ENCODE data around the gene ST8SIA1. TPM values are rescaled to one million over a fixed set of nuclear protein-coding genes. Genes with fewer than 3 reads are reported as not detected.

ST8SIA1 gene
- total RNA-seq, 1 experiment from 2014 or later, result not detected

DNA sequence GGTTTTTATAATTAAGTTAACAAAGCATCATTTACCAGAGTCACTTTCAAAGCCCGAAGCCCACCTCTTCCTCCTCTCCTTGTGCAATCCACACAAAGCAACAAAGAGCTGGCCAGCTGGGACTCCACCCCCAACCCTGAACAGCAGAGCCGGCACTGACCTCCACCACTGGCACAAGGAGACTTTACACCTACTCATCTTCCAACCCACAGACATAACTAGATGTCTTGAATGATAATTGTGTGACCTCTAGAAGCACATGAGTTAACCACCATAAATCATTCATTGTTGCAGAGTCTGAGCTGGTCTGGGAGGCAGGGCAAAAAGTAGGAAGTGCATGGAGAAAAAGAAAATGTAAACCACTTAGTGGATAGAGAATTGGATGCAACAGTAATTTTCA lies 72.2 kb downstream of the ST8SIA1 start:
- CTCF ChIA-PET, result no interaction called here
- Histone ChIP-seq H2AFZ (ENCODE audit: low read depth, low read length, poor library complexity, severe bottlenecking) (no peak overlapping the region), H3K79me2 (ENCODE audit: insufficient read depth, low read length) (no peaks in the 10 kb centered on the region), H3K36me3 (ENCODE audit: control insufficient read depth in 1 of 2, insufficient read depth in 2 of 2, low read length in 2 of 2) (no peaks in the 10 kb centered on the region), H3K9ac (ENCODE audit: low read length) (no peak overlapping the region), H3K27me3 (ENCODE audit: insufficient read depth, low read length) (no peaks in the 10 kb centered on the region), H3K27ac (ENCODE audit: low read depth, low read length) (no peak overlapping the region), H3K4me2 (ENCODE audit: low read length) (no peak overlapping the region), H3K4me3 (replicated peaks in 1 of 2; ENCODE audit: low read depth in 1 of 2, low read length in 2 of 2) (no peak overlapping the region), H4K20me1 (ENCODE audit: insufficient read depth) (no peaks in the 10 kb centered on the region), H3K9me3 (ENCODE audit: control insufficient read depth in 1 of 2, insufficient read depth in 1 of 2, low read depth in 1 of 2, low read length in 2 of 2) (no peaks in the 10 kb centered on the region), H3K9me2 (ENCODE audit: insufficient read depth) (no peaks in the 10 kb centered on the region), H3K4me1 (ENCODE audit: control insufficient read depth in 1 of 2, insufficient read depth in 2 of 2, low read length in 2 of 2) (no peaks in the 10 kb centered on the region)
- TF ChIP-seq CTCF (IDR thresholded peaks at IDR 0.05 in 2 of 3, conservative IDR thresholded peaks at IDR 0.05 in 1 of 3; ENCODE audit: borderline replicate concordance in 1 of 3, insufficient read depth in 1 of 3, low read depth in 2 of 3, low read length in 2 of 3), result no peak
- TF ChIP-seq, protein P1, sequence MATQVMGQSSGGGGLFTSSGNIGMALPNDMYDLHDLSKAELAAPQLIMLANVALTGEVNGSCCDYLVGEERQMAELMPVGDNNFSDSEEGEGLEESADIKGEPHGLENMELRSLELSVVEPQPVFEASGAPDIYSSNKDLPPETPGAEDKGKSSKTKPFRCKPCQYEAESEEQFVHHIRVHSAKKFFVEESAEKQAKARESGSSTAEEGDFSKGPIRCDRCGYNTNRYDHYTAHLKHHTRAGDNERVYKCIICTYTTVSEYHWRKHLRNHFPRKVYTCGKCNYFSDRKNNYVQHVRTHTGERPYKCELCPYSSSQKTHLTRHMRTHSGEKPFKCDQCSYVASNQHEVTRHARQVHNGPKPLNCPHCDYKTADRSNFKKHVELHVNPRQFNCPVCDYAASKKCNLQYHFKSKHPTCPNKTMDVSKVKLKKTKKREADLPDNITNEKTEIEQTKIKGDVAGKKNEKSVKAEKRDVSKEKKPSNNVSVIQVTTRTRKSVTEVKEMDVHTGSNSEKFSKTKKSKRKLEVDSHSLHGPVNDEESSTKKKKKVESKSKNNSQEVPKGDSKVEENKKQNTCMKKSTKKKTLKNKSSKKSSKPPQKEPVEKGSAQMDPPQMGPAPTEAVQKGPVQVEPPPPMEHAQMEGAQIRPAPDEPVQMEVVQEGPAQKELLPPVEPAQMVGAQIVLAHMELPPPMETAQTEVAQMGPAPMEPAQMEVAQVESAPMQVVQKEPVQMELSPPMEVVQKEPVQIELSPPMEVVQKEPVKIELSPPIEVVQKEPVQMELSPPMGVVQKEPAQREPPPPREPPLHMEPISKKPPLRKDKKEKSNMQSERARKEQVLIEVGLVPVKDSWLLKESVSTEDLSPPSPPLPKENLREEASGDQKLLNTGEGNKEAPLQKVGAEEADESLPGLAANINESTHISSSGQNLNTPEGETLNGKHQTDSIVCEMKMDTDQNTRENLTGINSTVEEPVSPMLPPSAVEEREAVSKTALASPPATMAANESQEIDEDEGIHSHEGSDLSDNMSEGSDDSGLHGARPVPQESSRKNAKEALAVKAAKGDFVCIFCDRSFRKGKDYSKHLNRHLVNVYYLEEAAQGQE (IDR thresholded peaks at IDR 0.05; ENCODE audit: low read depth), result no peak
- TF ChIP-seq CEBPB (IDR thresholded peaks at IDR 0.05; ENCODE audit: low read depth), result no peak
- TF ChIP-seq JUND (IDR thresholded peaks at IDR 0.05), result no peak
- TF ChIP-seq CBX3 (IDR thresholded peaks at IDR 0.05; ENCODE audit: low read depth), result no peak
- no peak for TF ChIP-seq EGR1 (IDR thresholded peaks at IDR 0.05; ENCODE audit: low read depth)
- TF ChIP-seq SP1 (IDR thresholded peaks at IDR 0.05; ENCODE audit: low read depth), result no peak
- TF ChIP-seq, protein P2, sequence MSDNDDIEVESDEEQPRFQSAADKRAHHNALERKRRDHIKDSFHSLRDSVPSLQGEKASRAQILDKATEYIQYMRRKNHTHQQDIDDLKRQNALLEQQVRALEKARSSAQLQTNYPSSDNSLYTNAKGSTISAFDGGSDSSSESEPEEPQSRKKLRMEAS (IDR thresholded peaks at IDR 0.05), result no peak
- TF ChIP-seq YY1 (IDR thresholded peaks at IDR 0.05; ENCODE audit: extremely low read depth, insufficient replicate concordance, low read depth, low read length), result no peak
- no peak for TF ChIP-seq SRF (IDR thresholded peaks at IDR 0.05; ENCODE audit: low read depth)
- TF ChIP-seq EZH2 (IDR thresholded peaks at IDR 0.05), result no peak
- no peak for TF ChIP-seq RAD21 (IDR thresholded peaks at IDR 0.05; ENCODE audit: low read depth)
- TF ChIP-seq FOSL1 (IDR thresholded peaks at IDR 0.05; ENCODE audit: low read depth), result no peak
- TF ChIP-seq ZFX (IDR thresholded peaks at IDR 0.05), result no peak
- no peak for TF ChIP-seq SIN3A (IDR thresholded peaks at IDR 0.05; ENCODE audit: low read depth)
- TF ChIP-seq POLR2AphosphoS5 (IDR thresholded peaks at IDR 0.05; ENCODE audit: low read depth, low read length), result no peak
- no peak for TF ChIP-seq EZH2phosphoT487 (IDR thresholded peaks at IDR 0.05; ENCODE audit: borderline replicate concordance)
- RAD21 ChIA-PET (ENCODE audit: low non-redundant PET in 1 of 2, low total read pairs in 2 of 2, uncharacterized antibody in 2 of 2, unreplicated experiment in 2 of 2), result no interaction called here
- intact Hi-C loops (cut with micrococcal nuclease), result no loop called here
- no TSS peak for BruUV-seq (replicated peaks)
- POLR2A ChIA-PET, result no interaction called here
- ATAC-seq (no peak), DNase-seq (ENCODE audit: low read depth, low spot score) (no peak)
